DMS79 (cell line): Measurements from ENCODE around the gene BCKDHA.
A peak's percentile ranks its signal among the peaks of the same experiment; 100 is the strongest.
"Not testable (repeated sequence)": the region's sequence is repeated elsewhere in the genome, so short reads cannot be mapped to it uniquely, and the experiment has no call there.

Experiments
- DNase-seq: peaks from one replicate; lab custom pipeline; 2025; lab: John Stamatoyannopoulos, UW

Gene BCKDHA

DNA sequence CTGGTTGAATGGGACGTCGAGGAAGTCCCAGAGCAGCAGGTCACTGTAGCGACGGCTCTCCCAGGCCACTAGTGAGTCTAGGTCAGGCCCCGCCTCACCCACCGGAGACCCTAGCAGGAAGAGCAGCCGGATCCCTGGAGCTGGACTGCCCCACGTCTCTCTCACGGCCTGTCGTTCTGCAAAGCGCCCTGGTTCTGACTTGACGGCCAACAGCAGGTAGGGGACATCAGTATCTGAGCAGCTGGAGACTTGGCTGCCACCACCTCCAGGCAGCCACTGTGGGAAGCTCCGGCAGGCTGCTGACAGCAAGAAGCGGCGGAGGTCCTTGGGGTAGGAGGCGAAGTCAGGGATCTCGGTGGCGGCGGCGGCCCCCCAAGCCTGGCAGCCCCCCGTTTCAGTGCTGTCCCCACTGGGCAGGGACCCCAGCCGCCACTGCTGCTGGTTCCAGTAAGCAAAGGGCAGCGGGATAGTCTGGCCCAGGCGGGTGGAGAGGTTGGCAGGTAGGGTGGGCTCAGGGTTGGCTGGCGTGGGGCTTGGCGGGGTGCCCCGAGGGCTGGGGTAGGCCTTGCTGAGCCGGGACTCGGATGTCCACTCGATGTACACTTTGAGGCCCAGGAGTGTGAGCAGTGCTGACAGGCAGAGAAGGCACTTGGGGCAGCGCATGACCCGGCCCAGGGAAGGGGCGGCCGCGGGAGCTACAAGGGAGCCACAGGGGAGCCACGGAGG, 28.7 kb downstream of the BCKDHA start:
- DNase-seq: no peak

DNA sequence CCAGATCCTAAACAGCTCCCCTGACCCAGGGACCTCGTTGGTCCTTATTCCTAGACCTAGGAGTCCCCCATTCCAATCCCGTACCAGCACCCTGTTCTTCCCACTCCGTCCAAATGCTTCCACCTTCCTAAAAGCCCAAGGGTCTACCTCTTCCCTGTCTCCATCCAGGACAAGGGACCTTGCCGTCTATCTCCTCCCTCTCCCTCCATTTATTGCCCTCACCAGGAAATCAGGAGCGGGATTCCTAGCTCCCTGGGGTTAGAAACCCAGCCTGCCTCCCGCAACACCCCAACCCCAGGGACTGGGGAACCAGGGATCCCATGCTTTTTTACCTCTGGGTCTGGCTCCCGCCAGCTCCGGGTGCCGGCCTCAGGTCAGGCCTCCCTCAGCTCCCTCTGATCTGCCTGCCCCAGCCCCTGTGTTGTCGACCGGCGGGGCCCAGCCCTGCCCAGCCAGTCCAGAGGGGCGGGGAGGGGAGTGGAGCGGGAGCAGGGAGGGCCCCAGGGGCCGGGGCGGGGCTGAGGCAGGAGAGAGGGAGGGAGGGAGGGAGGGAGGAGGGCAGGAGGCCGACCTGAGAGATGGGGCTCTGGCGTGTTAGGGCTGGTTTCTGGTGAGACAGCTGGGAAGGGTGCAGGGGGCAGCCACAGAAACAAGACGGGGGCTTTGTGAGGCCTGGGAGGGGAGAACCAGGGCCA, 29.5 kb downstream of the BCKDHA start, which contains the start of gene B3GNT8:
TSS of gene B3GNT8 (minus strand) at position 423 of the 695 bp plus-strand sequence. CDS start 596 bp downstream, outside the sequence.
- peak; percentile 83 for DNase-seq

DNA sequence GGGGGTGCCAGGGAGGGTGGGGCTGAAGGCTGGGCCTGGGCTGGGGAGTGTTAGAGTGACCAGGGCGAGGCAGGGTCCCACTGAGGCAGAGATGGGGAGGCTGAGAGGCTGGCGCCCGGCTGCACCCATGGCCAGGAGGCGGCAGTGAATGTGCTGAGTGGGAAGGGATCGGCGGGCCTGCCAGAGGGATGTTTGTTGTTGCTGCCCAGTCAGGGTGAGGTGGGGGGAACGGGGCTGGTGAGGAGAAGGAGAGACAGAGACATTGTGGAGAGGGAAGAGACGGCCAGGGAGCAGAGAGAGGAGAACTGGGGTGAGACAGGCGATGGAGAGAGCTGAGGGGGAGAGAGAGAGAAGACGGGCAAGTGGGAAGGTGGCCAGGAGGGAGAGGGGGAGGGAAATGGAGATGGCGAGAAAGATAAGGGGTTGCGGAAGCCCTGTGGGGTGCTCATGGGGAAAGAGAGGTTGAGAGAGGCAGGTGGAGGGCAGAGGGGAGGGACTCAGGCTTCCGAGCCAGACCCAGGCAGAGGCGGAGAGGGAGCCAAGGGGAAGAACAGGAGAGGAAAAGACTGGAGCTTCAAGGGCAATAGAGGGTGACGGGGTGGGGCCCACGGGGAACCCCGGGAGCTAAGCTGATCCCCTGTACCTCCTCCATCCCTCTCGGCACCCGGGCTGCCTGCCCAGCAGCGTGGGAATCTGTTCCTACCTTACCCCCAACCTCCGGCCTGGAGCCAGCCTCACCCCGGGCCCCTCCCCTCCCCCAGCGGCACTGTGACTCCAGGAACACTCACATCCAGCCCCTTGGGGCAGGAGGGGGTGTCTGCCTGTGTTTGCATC, 30.2 kb downstream of the BCKDHA start:
- DNase-seq: peak; percentile 79

DNA sequence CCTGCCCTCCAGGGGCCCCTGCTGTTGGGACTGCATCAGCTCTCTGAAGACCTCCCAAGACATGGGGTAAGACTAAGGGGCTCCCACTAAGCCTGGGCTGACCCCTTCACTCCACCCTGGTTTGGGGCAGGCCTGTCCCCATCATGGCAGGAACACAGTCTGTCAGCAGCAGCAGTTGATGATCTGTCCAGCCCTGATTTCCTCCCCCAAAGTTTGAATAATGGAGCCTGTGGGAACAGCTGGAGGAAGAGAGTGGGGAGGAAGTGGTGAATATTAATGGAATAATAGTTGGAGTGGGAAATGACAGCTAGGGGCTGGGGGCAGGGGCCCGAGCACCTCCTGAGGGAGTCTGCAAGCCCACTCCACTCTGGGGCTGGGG, 30.9 kb downstream of the BCKDHA start:
- no peak for DNase-seq

DNA sequence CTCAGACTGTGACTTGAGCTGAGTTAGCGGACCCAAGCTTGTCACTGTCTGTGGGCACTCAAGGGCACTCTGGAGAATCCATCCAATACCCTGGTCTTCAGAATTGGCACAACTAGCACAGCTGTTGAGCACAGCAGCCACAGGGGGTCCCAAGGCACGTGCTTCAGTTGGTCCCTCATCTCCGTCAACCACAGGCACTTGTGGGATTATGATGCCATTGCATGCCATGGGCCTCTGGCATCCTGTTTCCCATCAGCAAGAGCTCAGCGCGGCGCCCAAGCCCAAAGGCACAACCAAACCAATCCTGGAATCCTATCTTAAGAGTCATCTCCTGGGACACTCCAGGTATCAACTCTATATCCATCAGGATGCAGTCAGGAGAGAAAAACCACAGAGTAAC, 33.3 kb downstream of the BCKDHA start:
- peak; percentile 79 for DNase-seq

DNA sequence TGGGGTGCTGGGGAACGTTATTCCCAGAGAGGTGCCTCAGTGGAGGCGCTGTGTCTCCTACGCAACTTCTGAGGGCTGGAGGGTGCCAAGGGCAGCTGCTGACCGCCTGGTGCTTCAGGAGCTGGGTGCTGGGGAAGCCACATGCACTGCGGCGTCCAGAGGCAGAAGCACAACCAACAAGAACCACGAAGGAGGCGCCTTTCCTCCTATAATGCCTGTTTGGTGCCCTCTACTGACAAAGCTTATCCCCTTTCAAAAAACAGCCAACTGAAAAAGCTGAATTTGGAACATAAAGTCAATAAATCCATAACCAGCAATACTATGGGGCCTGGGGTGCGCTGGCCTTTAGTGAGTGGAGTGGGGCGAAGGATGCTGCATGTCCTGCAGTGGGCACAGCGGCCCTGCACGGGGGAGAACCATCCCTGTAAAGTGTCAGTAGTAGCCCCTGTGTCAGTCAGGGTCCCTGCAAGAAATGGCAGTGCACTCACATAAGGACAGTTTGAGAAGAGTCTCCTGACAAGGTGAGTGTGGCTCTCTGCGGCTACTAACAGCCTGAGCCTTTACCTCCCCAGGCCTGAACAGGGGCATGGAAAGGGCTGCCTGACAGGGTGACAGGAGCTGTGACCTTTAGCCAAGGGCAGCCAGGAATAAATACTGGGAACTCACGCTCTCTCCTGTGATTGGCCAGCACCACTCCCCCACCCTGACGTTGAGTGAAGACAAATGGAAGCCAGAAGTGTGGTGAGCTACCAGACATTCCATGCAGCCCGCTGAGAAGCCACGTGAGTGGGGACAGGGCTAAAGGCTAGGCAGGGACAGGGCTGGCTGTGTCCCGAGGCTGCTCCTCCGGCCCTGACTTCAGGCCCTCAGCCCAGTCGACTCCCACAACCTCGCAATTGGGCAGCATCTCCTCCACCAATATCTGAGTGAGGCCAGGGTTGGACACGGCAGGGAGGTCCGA, 34.1 kb downstream of the BCKDHA start:
- DNase-seq: no peak

DNA sequence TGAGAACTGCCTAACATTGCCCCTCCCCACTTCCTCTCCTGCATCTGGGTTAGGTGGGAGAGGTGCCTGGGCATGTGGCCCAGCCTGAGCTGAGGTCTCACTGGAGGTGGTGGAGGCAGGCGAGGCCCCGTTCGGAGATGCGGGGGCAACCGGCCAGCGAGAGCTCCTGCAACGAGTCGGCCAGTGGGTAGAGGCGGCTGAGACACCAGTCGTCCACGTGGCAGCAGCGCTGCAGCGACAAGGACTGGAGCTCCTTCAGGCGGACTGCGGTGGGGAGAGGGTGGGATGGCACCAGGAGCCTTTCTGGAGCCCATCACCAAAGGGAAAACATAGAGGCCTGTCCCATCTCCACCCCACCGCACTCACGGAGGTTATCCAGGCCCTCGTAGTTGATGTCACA, 35.6 kb downstream of the BCKDHA start:
- no peak for DNase-seq

DNA sequence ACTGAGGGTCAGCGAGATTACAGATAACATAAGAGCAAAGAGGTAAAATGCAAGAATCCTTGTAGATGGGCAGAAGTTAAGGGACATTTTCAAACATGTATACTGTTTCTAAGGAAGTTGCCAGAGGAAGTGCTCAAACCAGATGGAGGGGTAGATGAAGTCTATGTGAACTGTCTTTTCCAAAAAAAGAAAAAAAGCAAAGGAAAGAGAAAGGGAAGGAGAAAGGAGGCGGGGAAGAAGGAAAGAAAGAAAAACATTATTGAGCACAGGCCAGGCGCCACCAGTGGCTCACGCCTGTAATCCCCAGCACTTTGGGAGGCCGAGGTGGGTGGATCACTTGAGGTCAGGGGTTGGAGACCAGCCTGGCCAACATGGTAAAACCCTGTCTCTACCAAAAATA, 36.8 kb downstream of the BCKDHA start:
- DNase-seq: no peak

DNA sequence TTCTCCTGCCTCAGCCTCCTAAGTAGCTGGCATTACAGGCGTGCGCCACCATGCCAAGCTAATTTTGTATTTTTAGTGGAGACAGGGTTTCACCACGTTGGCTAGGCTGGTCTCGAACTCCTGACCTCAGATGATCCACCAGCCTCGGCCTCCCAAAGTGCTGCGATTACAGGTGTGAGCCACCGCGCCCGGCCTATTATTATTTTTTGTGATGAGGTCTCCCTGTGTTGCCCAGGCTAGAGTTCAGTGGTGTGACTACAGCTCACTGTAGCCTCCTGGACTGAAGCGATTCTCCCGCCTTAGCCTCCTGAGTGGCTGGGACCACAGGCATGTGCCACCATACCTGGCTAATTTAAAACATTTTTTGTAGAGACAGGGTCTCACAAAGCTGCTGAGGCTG, 37.8 kb downstream of the BCKDHA start:
- DNase-seq: not testable (repeated sequence)

DNA sequence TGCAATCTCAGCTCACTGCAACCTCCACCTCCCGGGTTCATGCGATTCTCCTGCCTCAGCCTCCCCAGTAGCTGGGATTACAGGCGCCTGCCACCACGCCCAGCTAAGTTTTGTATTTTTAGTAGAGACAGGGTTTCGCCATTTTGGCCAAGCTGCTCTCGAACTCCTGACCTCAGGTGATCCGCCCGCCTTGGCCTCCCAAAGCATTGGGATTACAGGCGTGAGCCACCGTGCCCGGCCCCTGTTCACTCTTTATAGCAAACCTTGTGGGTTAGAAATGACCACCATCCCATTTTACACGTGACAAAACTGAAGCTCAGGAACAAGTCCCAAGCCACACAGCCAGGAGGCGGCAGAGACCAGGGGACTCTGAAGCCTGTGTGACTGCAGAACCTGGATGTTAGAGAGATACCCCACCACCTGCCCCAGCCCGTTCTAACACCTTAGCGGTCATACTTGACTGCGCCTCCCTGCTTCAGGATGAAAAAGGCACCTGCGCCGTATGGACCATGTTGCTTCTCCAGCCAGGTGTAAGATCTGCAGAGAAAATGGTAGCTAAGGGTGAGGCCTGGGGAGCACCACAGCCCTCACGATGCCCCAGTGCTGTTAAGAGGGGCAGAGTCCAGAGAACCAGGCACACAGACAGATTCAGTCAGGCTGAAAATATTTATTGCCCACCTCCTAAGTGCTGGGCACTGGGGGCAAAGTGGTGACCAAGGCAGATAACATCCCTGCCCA, 38.5 kb downstream of the BCKDHA start:
- DNase-seq: no peak

DNA sequence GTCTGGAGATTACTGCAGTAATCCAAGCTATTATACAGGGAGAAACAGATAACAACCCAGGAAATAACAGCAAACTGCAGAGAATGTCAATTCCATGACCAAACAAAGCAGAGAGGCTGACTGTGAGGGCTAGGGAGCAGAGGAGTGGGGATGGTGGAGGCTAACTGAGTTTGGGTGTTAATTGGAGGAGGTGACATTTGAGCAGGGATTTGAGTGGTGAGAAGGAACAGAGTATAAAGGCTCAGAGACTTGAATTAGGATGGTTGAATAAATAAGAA, 39.0 kb downstream of the BCKDHA start:
- DNase-seq: no peak

DNA sequence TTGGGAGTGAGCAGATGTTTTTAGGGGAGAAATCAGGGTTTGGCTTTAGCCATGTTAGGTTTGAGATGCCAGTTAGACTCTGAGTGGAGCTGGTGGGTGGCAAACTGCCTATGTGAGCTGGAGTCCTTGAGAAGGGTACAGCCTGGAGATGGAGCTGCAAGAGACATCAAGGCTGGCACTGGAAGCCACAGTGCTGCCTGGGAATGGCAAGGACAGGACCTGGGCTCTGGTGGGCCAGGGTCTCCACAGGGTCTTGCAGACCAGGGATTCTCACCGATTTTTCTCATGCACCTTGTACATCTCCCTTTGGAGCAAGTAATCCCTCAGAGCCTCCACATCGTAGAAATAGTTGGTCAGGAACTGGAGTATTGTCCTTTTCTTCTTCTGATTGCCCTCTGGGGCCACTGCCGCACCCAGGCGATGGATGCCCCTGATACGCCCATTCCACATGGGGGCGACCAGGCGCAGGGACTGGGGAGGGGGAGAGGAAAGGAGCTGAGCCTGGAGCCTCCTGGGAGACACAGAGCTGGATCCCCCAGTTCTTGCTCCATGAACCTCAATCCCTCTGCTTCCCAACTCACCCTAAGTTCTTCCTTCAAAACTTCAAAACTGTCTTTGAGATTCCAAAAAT, 40.4 kb downstream of the BCKDHA start:
- no peak for DNase-seq

DNA sequence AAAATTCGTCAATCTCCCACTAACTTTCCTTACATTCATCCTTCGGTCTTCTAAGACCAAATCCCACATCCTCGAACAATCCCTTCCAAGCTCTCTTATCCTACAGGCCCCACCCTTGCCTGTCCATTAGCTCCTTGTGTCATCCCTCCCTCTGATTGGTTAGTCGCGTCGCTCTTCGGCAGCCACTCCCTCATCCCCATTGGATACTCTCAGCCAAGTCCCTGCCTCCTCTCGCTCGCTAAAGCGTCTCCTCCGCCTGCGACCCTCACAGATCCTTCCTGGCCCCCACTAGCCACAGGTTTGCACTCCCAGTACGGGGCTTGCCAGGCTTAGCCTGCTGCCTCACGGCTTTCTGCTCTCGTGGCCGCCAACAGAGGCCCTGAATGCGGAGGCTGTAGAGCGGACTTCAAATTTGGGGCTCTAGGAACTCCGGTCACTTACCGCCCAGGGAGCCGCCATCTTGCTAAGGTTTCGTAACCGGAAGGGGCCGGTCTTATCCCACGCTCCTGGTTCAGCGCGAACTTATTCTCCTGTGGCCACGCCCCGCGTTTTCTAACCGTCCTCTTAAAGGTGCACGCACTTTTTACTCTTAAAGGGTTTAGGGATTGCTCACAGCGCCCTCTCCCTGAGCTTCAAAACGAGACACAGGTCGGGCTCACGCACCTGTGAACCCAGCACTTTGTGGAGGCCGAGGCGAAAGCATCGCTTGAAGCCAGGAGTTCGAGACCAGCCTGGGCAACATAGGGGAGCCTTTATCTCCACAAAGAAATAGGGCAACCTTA, 42.0 kb downstream of the BCKDHA start, which contains the start of gene DMAC2:
TSS of gene DMAC2 (minus strand) at position 472 of the 782 bp plus-strand sequence. CDS start at position 459, 13 bp downstream.
- DNase-seq: peak; percentile 97

DNA sequence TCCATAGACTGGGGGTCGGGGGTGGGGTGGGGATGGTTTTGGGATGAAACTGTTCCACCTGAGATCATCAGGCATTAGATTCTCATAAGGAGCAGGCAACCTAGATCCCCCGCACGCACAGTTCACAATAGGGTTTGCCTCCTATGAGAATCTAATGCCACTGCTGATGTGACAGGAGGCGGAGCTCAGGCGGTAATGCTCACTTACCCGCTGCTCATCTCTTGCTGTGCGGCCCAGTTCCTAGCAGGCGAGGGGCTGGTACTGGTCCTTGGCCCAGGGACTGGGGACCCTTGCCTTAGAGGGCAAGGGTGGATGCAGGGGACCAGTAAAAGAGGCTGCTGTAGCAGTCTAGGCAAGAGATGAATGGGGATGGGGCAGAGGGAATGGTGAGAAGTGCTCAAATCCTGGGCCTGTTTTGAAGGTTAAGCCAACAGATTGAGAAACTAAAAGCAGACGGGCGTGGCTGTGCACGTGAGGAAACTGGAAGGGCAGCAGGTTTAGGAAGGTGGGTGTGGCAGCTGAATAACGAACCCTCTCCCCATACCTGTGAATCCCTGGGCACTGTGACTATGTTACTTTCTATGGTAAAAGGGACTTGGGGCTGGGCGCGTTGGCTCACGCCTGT, 43.8 kb downstream of the BCKDHA start:
- DNase-seq: no peak

DNA sequence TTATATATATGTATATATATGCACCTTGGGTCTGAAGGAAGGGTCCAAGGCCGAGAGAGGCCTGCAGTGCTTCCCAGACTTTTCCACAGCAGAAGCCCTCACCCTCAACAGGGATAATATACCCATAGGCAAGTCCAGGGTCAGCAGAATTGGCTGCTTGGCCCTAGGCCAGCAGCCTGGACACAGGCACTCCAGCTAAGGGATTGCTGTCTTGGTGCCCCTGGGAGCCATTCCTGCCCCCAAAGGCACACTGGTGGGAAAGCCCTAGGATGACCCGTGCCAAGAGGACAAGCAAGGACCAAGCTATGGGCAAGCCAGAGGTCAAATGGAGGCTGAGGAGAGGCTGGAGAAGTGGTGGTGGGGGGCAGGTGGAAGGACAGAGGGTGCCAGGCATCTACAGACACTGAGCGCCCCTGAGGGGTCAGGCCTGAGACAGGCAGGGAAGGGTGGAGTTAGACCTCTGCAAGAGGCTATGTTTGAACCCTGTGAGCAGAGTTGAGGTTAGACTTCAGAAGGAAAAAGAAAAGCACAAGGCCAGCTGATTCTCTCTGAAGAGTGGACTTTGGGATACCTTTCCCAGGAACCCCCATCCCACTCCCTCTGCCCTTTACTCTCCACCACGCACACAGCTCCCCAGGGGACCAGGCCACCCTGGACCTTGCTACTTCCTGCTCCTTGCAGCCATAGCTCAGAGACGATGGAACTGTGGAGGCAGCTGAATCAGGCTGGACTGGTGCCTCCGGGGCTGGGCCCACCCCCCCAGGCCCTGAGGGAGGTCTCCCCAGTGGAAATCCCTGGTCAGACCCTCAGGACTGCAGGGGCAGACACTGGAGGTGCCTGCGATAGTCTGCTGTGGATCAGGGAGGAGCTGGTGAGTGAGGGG, 45.1 kb downstream of the BCKDHA start, which contains the start of gene ERICH4:
TSS of gene ERICH4 (plus strand) at position 684 of the 883 bp plus-strand sequence. CDS start at position 698, 14 bp downstream.
- no peak for DNase-seq

DNA sequence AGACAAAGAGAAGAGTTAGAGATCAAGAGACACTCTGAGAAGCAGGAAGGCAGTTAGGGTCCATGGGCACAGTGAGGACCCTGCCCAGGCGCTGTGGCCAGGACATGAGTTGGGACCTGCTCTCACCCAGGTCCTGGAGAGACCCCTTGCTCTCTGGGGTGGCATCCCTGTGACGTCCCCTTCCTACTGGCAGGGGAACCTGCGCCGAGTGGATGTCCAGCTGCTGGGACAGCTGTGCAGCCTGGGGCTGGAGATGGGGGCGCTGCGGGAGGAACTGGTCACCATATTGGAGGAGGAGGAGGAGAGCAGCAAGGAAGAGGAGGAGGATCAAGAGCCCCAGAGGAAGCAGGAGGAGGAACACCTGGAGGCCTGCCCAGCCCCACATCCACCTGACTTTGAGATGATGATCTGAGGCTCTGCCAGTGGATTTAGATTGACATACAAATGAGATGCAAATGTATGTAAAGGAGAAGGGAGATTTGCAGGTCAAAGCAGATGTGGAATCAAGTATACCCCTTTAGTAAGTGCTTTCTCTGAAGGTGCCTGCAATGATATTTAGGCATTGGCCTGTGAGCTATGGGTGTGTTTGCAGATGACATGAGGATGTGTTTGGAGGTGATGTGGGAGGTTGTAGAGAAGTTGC, 46.3 kb downstream of the BCKDHA start:
- no peak for DNase-seq

DNA sequence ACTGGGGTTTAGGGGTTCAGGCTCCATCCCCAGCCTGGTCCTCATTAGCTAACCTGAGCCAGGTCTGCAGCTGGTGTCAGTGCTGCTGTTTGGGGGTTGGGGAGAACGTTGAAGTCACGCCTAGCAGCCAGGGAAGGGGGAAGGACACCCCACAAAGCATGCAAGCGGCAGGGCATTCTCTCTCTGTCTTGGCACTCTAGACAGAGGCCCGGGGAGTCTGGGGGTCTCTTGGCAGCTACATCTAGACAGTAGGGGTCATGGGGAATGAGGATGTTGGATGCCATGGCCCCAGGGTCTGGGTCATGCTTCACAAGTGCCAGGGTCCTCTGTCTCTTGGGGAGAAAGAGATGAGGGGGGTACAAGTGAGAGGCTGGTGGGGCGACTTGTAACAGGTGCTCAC, 48.0 kb downstream of the BCKDHA start:
- DNase-seq: no peak
